ENCODE results near the gene EPC2.

EPC2 gene

GRCh38 chr2:148643998-148644882 lies at the start of gene EPC2:
Gene EPC2 (plus strand): TSS chr2:148644751. CDS start chr2:148645018, 267 bp downstream.
- H3K4me3 ChIP-seq (ENCODE audit: low read depth, low read length), result peak within 1 kb of the TSS; percentile 89

DNA sequence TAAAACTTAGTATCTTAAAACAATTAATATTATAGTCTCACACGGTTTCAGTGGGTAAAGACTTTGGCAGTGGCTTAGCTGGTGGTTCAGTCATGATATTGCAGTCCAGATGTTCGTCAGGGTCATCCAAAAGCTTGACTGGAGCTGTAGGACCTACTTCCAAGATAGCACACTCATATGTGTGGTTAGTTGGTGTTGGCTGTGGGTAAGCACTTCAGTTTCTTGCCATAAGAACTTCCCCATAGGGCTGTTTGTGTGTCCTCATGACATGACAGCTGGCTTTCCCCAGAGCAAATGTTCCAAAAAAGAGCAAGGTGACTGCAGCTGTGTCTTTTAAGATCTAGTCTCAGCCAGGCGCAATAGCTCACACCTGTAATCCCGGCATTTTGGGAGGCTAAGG lies 48.5 kb upstream of the EPC2 start:
- no peak overlapping the region for H3K4me3 ChIP-seq (ENCODE audit: low read depth, low read length)

DNA sequence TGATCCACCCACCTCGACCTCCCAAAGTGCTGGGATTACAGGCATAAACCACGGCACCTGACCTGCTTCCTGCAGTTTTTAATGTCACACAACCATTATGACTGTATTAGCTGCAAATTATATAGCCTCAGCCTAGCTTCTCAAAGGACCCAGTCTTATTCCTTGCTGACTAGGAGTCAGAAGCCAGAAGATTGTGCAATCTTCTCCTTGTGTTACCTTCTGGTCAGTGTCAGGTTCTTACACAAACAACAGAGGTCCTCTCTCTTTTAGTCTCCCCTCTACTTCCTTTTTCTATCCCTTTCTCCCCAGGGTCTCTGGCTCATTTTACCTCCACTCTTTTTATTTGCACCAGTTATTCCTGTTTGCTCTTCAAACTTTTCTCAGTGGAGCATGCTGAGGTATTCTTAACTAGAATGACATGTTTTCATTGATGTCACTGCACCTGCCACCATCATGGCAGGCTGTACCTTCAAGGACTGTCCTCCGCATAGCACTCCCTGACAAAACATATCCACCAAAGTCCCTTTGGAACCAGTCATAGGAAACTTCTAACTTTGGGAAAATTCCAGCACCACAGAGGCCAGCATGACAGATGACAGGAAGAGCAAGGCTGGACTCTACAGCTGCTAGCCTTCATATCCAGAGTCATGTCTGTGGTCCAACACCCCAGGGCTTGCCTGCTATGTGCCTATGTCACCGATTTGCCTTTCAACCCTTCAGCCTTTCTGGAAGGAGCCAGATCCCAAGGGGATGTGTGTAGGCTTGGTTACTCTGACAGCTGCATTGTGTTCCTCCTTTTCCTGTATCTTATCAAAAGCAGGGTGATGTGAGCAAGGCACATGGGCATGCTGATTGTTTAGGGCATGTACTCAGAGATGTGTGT lies 45.2 kb upstream of the EPC2 start:
- H3K4me3 ChIP-seq (ENCODE audit: low read depth, low read length), result no peak overlapping the region

GRCh38 chr2:148602885-148603561 lies 41.5 kb upstream of the EPC2 start:
- H3K4me3 ChIP-seq (ENCODE audit: low read depth, low read length), result no peak overlapping the region

GRCh38 chr2:148603562-148603920 lies 41.0 kb upstream of the EPC2 start:
- H3K4me3 ChIP-seq (ENCODE audit: low read depth, low read length), result no peak overlapping the region

DNA sequence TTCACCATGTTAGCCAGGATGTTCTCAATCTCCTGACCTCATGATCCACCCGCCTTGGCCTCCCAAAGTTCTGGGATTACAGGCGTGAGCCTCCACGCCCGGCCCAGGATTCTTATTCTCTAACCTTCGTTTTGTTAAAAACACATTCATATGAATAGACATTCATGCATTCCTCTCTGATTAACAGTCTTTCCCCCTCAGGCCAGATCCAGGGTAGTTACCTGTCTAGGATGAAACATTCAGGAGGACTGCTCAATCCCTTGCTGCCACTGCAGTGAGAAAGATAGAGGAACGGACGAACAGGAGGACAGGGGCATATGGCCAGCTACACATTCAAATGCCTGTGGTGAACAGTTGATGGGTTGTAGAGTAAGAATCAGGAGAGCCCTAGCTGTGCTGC lies 39.6 kb upstream of the EPC2 start:
- H3K4me3 ChIP-seq (ENCODE audit: low read depth, low read length), result no peak overlapping the region

- no peak overlapping the region for H3K4me3 ChIP-seq (ENCODE audit: low read depth, low read length)
Observed at GRCh38 chr2:148607566-148607965, 37.0 kb upstream of the EPC2 start.

DNA sequence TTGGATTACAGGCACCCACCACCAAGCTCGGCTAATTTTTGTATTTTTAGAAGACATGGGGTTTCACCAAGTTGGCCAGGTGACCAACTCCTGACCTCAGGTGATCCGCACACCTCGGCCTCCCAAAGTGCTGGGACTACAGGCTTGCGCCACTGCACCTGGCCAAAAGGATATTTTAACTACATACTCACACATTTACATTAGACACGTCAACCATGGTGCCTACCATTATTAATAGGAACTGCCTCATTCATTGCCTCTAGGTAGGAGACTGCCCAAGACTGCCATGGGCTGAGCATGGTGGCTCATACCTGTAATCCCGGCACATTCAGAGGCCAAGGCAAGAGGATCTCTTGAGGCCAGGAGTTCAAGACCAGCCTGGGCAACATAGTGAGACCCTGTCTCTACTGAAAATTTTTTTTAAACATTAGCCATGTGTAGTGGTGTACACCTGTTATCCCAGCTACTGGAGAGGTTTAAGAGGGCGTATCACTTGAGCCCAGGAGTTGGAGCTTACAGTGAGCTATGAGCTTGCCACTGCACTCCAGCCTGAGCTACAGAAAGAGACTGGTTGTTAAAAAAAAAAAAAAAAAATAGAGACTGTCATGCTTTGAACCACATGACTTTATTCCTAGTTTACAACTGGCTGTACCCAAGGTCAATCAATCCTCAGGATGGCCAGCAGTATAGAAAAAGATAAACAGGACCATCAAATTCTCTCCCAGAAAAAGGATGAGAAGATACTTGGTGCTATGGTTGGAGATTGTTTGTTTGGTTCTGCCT lies 31.1 kb upstream of the EPC2 start:
- no peak overlapping the region for H3K4me3 ChIP-seq (ENCODE audit: low read depth, low read length)

GRCh38 chr2:148614014-148614321 lies 30.6 kb upstream of the EPC2 start:
- no peak overlapping the region for H3K4me3 ChIP-seq (ENCODE audit: low read depth, low read length)

GRCh38 chr2:148614322-148615049 lies 30.1 kb upstream of the EPC2 start:
- H3K4me3 ChIP-seq (ENCODE audit: low read depth, low read length), result no peak overlapping the region

GRCh38 chr2:148615381-148615841 lies 29.1 kb upstream of the EPC2 start:
- no peak overlapping the region for H3K4me3 ChIP-seq (ENCODE audit: low read depth, low read length)

GRCh38 chr2:148616662-148617061 lies 27.9 kb upstream of the EPC2 start:
- no peak overlapping the region for H3K4me3 ChIP-seq (ENCODE audit: low read depth, low read length)

DNA sequence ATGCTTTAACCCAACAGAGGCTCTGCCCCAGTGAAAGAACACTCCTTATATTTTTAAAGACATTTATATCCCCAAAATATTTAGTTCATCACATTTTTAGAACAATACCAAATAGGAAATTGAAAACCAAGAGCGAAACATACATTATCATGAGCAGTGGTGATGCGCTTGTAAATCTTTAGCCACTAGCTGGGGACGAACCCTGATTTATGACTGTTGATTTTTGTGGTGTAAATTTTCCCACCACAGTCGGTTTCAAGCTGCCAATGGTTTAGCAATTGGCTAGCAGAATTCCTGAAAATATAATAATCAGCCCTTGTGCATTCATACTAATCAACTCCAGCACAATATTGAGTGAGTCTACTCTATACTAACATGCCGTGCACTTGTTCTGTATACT lies 27.3 kb upstream of the EPC2 start:
- H3K4me3 ChIP-seq (ENCODE audit: low read depth, low read length), result no peak overlapping the region

- H3K4me3 ChIP-seq (ENCODE audit: low read depth, low read length), result no peak overlapping the region
Observed at GRCh38 chr2:148619560-148620195, 24.9 kb upstream of the EPC2 start.

GRCh38 chr2:148622366-148622765 lies 22.2 kb upstream of the EPC2 start:
- H3K4me3 ChIP-seq (ENCODE audit: low read depth, low read length), result no peak overlapping the region

GRCh38 chr2:148623086-148623485 lies 21.5 kb upstream of the EPC2 start:
- H3K4me3 ChIP-seq (ENCODE audit: low read depth, low read length), result no peak overlapping the region

DNA sequence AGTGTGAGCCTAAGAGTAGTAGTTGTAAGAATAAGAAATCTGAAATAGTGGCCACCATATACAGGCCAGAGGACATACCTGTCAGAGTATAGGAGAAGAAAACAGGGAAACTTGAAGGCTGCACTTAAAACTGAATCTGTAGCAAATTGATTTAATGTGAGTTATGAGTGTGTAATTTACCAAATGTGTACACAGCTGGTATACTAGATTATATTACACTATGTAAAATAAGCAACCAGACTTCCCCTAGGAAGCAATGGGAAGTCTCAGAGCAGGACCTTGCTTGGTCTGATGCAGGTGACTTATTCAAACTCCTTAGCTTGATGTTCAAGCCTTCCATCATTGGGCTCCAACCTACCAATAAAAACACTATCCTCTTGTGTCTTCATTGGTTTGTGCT lies 17.3 kb upstream of the EPC2 start:
- H3K4me3 ChIP-seq (ENCODE audit: low read depth, low read length), result no peak overlapping the region

- H3K4me3 ChIP-seq (ENCODE audit: low read depth, low read length), result no peak overlapping the region
Observed at GRCh38 chr2:148634749-148635148, 9.8 kb upstream of the EPC2 start.

GRCh38 chr2:148638543-148638942 lies 6.0 kb upstream of the EPC2 start:
- H3K4me3 ChIP-seq (ENCODE audit: low read depth, low read length), result no peak overlapping the region

DNA sequence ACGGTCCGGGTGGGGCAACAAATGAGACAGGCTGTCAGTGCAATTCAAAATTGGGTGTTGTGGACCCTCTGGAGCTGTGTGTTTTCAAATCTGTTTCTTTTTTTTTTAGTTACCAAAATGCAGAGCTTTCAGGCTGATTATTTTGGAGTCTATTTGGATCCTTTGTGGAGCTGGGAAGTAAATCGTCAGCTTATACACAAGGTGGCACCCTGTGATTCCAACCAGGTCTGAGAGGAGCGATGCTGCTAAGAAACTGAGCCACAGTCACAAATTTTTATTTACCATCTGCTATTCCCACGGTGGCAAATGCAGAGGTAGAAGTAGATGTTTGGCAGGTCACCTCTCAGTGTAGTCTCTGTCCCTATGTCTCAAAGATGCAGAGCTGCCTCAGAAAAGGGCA lies 3.8 kb upstream of the EPC2 start:
- H3K4me3 ChIP-seq (ENCODE audit: low read depth, low read length), result no peak overlapping the region
